OCI-LY3 (cell line): ENCODE results near the gene TECPR1.
A peak's percentile ranks its signal among the peaks of the same experiment; 100 is the strongest.

Experiments
- H2AFZ ChIP-seq: fragments of 200-600, 300-600 bp; shearing (Covaris generic); 2 replicates; pipeline ENCODE4 v1.6.0; 2014; ENCODE audit warnings: antibody characterized with exemption, low read depth, low read length
- H3K27ac ChIP-seq: fragments of 200-600, 300-600 bp; sonication (generic); 2 replicates; pipeline ENCODE4 v1.5.1; 2014; ENCODE audit warnings: mild to moderate bottlenecking, low read length, moderate library complexity, mixed read lengths
- H3K27me3 ChIP-seq: fragments of 200-600, 300-600 bp; sonication (generic); 2 replicates; pipeline ENCODE4 v1.6.1; 2014; ENCODE audit warnings: low read depth, low read length, mixed read lengths
- H3K36me3 ChIP-seq: fragments of 200-600, 300-600 bp; sonication (generic); replicated peaks from 2 replicates; pipeline ENCODE3; 2014; ENCODE audit warnings: low read depth, low read length, mixed read lengths
- H3K4me1 ChIP-seq: fragments of 300-600, 200-600 bp; sonication (generic); 2 replicates; pipeline ENCODE4 v1.6.1; 2014; ENCODE audit warnings: low read length, mixed read lengths
- H3K4me2 ChIP-seq: fragments of 200-600, 300-600 bp; sonication (generic); 2 replicates; pipeline ENCODE4 v1.6.1; 2014; ENCODE audit warnings: low read length, mixed read lengths
- H3K4me3 ChIP-seq: fragments of 300-600, 200-600 bp; sonication (generic); 2 replicates; pipeline ENCODE4 v1.5.1; 2014; ENCODE audit warnings: antibody characterized with exemption, mild to moderate bottlenecking, low read length, moderate library complexity
- H3K79me2 ChIP-seq: fragments of 300-600, 200-600 bp; shearing (Covaris generic); 2 replicates; pipeline ENCODE4 v1.6.1; 2014; ENCODE audit warnings: mild to moderate bottlenecking, low read length, mixed read lengths
- H3K9ac ChIP-seq: fragments of 300-600, 200-600 bp; shearing (Covaris generic); 2 replicates; pipeline ENCODE4 v1.6.0; 2014; ENCODE audit warnings: mild to moderate bottlenecking, low read length, moderate library complexity
- H3K9me3 ChIP-seq: fragments of 200-600, 300-600 bp; shearing (Covaris generic); 2 replicates; pipeline ENCODE4 v1.6.1; 2014; ENCODE audit warnings: low read length, mixed read lengths; ENCODE audit not compliant: insufficient read depth
- H4K20me1 ChIP-seq: fragments of 200-600, 300-600 bp; sonication (generic); 2 replicates; pipeline ENCODE4 v1.6.1; 2016; ENCODE audit warnings: low read length, mixed read lengths; ENCODE audit not compliant: insufficient read depth
- EZH2phosphoT487 ChIP-seq: fragments of 200-600 bp; shearing (Covaris generic); IDR thresholded peaks from 2 replicates; pipeline ENCODE4 v1.6.1; 2018; ENCODE audit warnings: antibody characterized with exemption, mixed run types, low read depth
- TF ChIP-seq, protein P1 (sequence below): fragments of 200-600, 300-600 bp; sonication (generic); IDR thresholded peaks from 2 replicates; pipeline ENCODE4 v1.5.1; 2014; ENCODE audit warnings: antibody characterized with exemption, low read length, low read depth

The TECPR1 gene

DNA sequence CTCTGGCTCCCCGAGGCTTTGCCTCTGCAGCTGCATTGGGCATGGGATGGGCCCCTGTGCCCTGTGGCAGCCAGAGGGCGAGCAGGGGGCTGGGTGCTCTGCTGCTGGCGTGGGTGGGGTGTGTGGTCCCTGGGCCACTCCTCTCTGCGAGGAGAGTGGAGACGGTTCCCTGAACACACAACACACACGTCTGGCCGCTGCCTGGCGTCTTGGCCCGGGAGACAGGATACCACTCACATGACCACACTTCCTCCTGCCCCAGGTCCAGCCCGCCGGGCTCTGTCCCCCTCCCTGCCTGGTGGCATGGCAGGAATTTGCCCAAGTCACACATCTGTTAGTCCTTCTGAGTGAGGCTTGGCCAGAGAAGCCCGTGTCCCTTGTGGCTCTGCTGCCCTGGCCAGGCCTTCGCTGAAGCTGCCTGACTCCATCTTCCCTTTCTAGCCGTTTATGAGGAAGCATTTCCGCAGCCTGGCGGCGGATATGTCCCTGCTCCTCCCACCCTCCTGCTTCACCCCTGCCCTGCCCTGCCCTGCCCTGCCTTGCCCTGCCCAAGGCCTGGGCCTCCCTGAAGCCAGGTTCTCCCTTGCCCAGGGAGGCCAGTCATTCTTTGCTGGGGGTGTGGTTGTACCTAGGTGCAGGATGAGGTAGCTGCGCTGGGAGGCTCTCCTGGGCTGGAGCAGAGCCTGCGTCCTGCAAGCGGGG lies 32.5 kb upstream of the TECPR1 start:
- H3K9ac ChIP-seq = no peak overlapping the region
- H3K79me2 ChIP-seq = peaks cover 38% of the 10 kb centered on the region
- no peaks in the 10 kb centered on the region for H3K9me3 ChIP-seq
- H3K4me3 ChIP-seq = no peak overlapping the region
- H3K27ac ChIP-seq = no peak overlapping the region
- peaks cover 9% of the 10 kb centered on the region for H3K4me1 ChIP-seq
- no peak overlapping the region for H2AFZ ChIP-seq
- peaks cover 61% of the 10 kb centered on the region for H4K20me1 ChIP-seq
- no peaks in the 10 kb centered on the region for H3K27me3 ChIP-seq
- no peak overlapping the region for H3K4me2 ChIP-seq
- no peak for TF ChIP-seq EZH2phosphoT487
- TF ChIP-seq, protein P1, sequence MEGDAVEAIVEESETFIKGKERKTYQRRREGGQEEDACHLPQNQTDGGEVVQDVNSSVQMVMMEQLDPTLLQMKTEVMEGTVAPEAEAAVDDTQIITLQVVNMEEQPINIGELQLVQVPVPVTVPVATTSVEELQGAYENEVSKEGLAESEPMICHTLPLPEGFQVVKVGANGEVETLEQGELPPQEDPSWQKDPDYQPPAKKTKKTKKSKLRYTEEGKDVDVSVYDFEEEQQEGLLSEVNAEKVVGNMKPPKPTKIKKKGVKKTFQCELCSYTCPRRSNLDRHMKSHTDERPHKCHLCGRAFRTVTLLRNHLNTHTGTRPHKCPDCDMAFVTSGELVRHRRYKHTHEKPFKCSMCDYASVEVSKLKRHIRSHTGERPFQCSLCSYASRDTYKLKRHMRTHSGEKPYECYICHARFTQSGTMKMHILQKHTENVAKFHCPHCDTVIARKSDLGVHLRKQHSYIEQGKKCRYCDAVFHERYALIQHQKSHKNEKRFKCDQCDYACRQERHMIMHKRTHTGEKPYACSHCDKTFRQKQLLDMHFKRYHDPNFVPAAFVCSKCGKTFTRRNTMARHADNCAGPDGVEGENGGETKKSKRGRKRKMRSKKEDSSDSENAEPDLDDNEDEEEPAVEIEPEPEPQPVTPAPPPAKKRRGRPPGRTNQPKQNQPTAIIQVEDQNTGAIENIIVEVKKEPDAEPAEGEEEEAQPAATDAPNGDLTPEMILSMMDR = no peak
- peaks cover 5% of the 10 kb centered on the region for H3K36me3 ChIP-seq

DNA sequence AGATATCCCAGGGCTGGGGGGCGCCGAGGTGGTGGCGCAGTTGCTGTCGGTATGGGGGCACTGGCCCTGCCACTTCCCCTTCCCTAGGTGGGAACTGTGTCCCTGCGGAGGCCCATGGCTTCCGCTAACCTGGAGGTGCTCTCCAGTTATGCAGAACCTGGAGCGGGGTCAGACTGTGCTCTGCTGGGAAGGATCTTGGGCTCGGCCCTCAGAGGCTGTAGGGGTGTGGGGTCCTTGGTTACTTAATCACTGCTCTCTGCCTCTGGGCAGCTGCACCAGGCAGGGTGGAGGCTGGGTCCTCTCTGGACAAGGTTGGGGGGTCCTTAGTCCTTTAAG lies 31.8 kb upstream of the TECPR1 start:
- Histone ChIP-seq H4K20me1 (peaks cover 57% of the 10 kb centered on the region), H3K27ac (no peak overlapping the region), H3K27me3 (no peaks in the 10 kb centered on the region), H3K36me3 (peaks cover 5% of the 10 kb centered on the region), H3K4me1 (peaks cover 9% of the 10 kb centered on the region), H3K4me2 (no peak overlapping the region), H3K9me3 (no peaks in the 10 kb centered on the region), H2AFZ (no peak overlapping the region), H3K79me2 (peaks cover 38% of the 10 kb centered on the region), H3K9ac (no peak overlapping the region), H3K4me3 (no peak overlapping the region)
- no peak for TF ChIP-seq EZH2phosphoT487
- TF ChIP-seq, protein P1 = no peak

DNA sequence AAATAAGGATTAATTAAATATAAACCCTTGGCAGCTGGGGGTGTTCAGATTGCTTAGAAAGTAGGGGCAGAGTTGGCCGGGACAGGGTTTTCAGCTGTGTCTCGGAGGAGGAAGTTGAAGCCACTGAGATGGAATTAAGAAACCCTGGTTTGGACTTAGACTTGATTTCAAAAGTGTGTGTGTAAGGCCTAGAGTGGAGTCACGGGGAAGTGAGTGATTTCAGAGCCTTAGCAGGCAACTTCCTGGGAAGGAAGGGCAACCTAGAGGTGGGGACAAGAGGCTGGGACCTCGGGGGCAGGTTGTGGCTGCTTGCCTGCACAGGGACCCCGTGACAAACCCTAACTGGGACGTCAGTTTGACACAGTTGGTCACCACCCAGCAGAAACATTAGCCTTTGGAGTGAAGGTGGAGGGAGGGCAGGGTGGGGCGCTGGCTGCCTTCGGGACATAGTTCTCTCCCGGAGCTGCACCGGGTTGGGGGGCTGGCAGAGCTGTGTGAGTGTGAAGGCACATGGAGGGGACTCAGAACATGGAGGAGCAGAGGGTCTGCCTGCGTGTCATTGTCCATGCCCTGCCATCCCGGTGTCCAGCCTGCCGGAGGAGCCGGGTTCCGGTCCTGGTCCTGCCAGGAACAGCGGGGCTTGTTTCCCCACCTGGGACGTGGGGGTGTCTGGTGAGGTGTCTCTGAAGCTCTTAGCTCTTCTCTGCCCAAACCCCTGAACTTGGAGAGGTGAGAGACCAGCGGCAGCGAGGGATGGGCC lies 31.3 kb upstream of the TECPR1 start:
- no peak overlapping the region for H2AFZ ChIP-seq
- H3K9me3 ChIP-seq = no peaks in the 10 kb centered on the region
- H3K27me3 ChIP-seq = no peaks in the 10 kb centered on the region
- H3K4me1 ChIP-seq = peaks cover 9% of the 10 kb centered on the region
- no peak overlapping the region for H3K27ac ChIP-seq
- no peak overlapping the region for H3K4me3 ChIP-seq
- peak overlapping the region; percentile 97; the same call in 1 of the 2 replicates for H3K4me2 ChIP-seq
- H3K36me3 ChIP-seq = peaks cover 5% of the 10 kb centered on the region
- 0 out of 2 replicates have a peak overlapping the region, but pooled peaks have one; percentile 78 for H3K9ac ChIP-seq
- peaks cover 53% of the 10 kb centered on the region for H4K20me1 ChIP-seq
- peaks cover 38% of the 10 kb centered on the region for H3K79me2 ChIP-seq
- no peak for TF ChIP-seq EZH2phosphoT487
- TF ChIP-seq, protein P1 = no peak

DNA sequence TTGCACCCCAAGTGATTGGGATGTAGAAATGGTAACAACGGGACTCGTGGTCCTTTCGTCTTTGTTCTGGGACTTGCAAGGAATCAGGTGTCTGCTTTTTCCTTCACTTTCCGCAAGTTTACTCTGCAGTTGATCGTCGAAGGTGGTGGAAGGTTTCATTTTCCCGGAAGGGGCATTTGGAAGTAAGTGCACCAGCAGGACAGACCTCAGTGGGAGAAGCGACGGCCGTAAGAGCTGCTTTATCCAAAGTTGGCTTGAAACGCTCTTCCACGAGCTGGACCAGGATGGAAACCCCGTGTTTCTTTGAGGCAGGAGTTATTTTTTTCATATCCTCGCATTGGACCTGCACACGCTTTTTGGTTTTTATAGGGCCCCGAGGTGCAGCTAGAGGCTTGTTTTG lies 30.7 kb upstream of the TECPR1 start:
- Histone ChIP-seq H3K9me3 (no peaks in the 10 kb centered on the region), H3K36me3 (peaks cover 3% of the 10 kb centered on the region), H3K4me3 (peak overlapping the region; percentile 82), H2AFZ (no peak overlapping the region), H3K4me2 (peak overlapping the region; percentile 97), H3K4me1 (peaks cover 9% of the 10 kb centered on the region), H3K27me3 (no peaks in the 10 kb centered on the region), H4K20me1 (peaks cover 47% of the 10 kb centered on the region), H3K9ac (peak overlapping the region; percentile 78), H3K79me2 (peaks cover 38% of the 10 kb centered on the region), H3K27ac (no peak overlapping the region)
- TF ChIP-seq, protein P1 = no peak
